ENCODE data around the gene KLHDC10.
"Not testable (repeated sequence)": the region's sequence is repeated elsewhere in the genome, so short reads cannot be mapped to it uniquely, and the experiment has no call there.

KLHDC10 gene

DNA sequence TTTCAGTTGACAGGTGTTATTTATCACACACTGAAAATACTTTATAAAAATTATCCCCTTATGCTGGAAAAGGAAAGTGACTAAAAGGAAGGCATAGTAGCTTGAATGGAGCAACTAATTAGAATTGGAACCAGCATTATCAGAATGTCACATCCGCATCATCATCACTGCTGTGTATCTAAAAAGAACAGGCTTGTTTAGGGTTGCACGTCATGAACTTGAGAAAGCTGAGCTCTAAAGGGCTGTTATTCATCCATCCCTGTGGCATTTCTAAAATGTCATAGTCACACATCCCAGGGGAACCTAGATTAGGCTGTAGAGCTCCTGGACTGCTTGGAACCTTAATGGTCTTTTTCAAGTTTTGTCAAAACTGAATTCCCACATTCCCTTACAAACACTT lies 54.4 kb downstream of the KLHDC10 start:
- H3K27ac ChIP-seq (ENCODE audit: low read depth, low read length), result no peak overlapping the region

GRCh38 chr7:130126840-130127239 lies 56.5 kb downstream of the KLHDC10 start:
- H3K27ac ChIP-seq (ENCODE audit: low read depth, low read length); H3K4me1 ChIP-seq (ENCODE audit: control insufficient read depth, insufficient read depth, low read length); H3K4me3 ChIP-seq (ENCODE audit: low read depth, low read length); H3K9me3 ChIP-seq (ENCODE audit: control insufficient read depth, insufficient read depth, low read depth, low read length); H3K27me3 ChIP-seq (ENCODE audit: control insufficient read depth, insufficient read depth, low read length); H3K9ac ChIP-seq (ENCODE audit: low read length): not testable (repeated sequence)
- H3K36me3 ChIP-seq (ENCODE audit: control insufficient read depth, insufficient read depth, low read length), result peaks cover 73% of the 10 kb centered on the region

More for the DNA sequence above, 54.4 kb downstream of the KLHDC10 start:
- Histone ChIP-seq H3K36me3 (ENCODE audit: control insufficient read depth, insufficient read depth, low read length) (peaks cover 61% of the 10 kb centered on the region), H3K9ac (ENCODE audit: low read length) (no peak overlapping the region), H3K4me1 (ENCODE audit: control insufficient read depth, insufficient read depth, low read length) (no peaks in the 10 kb centered on the region), H3K4me3 (ENCODE audit: low read depth, low read length) (no peak overlapping the region), H3K9me3 (ENCODE audit: control insufficient read depth, insufficient read depth, low read depth, low read length) (no peaks in the 10 kb centered on the region), H3K27me3 (ENCODE audit: control insufficient read depth, insufficient read depth, low read length) (no peaks in the 10 kb centered on the region)

GRCh38 chr7:130127404-130127803 lies 57.1 kb downstream of the KLHDC10 start:
- no peak overlapping the region for H3K27ac ChIP-seq (ENCODE audit: low read depth, low read length)
- peaks cover 71% of the 10 kb centered on the region for H3K36me3 ChIP-seq (ENCODE audit: control insufficient read depth, insufficient read depth, low read length)
- H3K9ac ChIP-seq (ENCODE audit: low read length), result no peak overlapping the region
- no peak overlapping the region for H3K4me3 ChIP-seq (ENCODE audit: low read depth, low read length)
- no peaks in the 10 kb centered on the region for H3K4me1 ChIP-seq (ENCODE audit: control insufficient read depth, insufficient read depth, low read length)
- H3K9me3 ChIP-seq (ENCODE audit: control insufficient read depth, insufficient read depth, low read depth, low read length), result no peaks in the 10 kb centered on the region
- no peaks in the 10 kb centered on the region for H3K27me3 ChIP-seq (ENCODE audit: control insufficient read depth, insufficient read depth, low read length)

DNA sequence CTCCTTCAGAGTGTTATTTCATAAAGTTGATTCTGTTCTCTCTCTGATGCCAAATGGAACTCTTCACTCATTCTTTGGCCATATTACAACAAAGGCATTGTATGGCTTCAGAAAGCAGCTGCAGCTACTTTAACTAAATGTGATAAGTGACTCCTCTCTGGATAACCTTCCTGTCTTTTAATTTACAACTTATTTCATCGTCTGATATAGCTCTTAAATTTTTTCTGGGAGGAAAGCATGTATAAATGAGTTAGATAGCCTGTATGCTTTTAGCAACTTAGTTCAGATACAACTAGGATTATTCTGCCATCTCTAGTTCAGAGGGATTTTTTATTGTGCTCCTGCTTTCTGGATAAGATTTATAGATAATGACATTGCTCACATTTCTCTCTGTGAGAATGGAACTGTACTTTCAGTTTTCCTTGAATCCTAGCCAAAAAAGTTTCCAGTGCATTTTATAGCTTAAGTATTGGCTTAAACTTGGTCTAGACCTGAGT lies 57.5 kb downstream of the KLHDC10 start:
- Histone ChIP-seq H3K4me3 (ENCODE audit: low read depth, low read length) (no peak overlapping the region), H3K27ac (ENCODE audit: low read depth, low read length) (no peak overlapping the region), H3K27me3 (ENCODE audit: control insufficient read depth, insufficient read depth, low read length) (no peaks in the 10 kb centered on the region), H3K9me3 (ENCODE audit: control insufficient read depth, insufficient read depth, low read depth, low read length) (no peaks in the 10 kb centered on the region), H3K9ac (ENCODE audit: low read length) (no peak overlapping the region), H3K36me3 (ENCODE audit: control insufficient read depth, insufficient read depth, low read length) (peaks cover 66% of the 10 kb centered on the region), H3K4me1 (ENCODE audit: control insufficient read depth, insufficient read depth, low read length) (no peaks in the 10 kb centered on the region)

DNA sequence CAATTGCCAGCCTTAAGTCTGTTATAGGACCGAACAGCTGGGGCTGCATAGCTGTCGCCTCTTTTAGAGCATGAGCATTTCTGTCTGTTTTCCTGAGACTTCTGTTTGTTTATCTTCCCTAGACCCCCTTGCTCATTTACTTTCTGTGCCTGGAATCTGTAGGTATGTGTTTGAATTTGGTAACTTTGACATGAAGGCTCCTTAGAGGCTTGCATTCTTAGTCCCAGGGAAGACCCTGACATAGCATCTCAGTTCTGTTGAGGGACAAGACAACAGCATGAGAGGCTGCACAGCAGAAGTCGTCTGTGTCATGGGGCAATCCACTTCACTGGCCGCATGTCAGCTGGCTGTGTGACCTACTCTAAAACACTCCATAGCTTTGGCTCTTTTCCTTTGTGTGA lies 58.7 kb downstream of the KLHDC10 start:
- Histone ChIP-seq H3K36me3 (ENCODE audit: control insufficient read depth, insufficient read depth, low read length) (peaks cover 60% of the 10 kb centered on the region), H3K4me3 (ENCODE audit: low read depth, low read length) (no peak overlapping the region), H3K4me1 (ENCODE audit: control insufficient read depth, insufficient read depth, low read length) (peaks cover 2% of the 10 kb centered on the region; the same call in 1 of the 2 replicates)

GRCh38 chr7:130131191-130131834 lies 61.0 kb downstream of the KLHDC10 start:
- Histone ChIP-seq H3K4me1 (ENCODE audit: control insufficient read depth, insufficient read depth, low read length) (peaks cover 4% of the 10 kb centered on the region; the same call in 1 of the 2 replicates), H3K9ac (ENCODE audit: low read length) (no peak overlapping the region), H3K36me3 (ENCODE audit: control insufficient read depth, insufficient read depth, low read length) (peaks cover 52% of the 10 kb centered on the region), H3K4me3 (ENCODE audit: low read depth, low read length) (no peak overlapping the region), H3K27ac (ENCODE audit: low read depth, low read length) (no peak overlapping the region), H3K27me3 (ENCODE audit: control insufficient read depth, insufficient read depth, low read length) (no peaks in the 10 kb centered on the region), H3K9me3 (ENCODE audit: control insufficient read depth, insufficient read depth, low read depth, low read length) (no peaks in the 10 kb centered on the region)

More for the DNA sequence above, 58.7 kb downstream of the KLHDC10 start:
- Histone ChIP-seq H3K9me3 (ENCODE audit: control insufficient read depth, insufficient read depth, low read depth, low read length) (no peaks in the 10 kb centered on the region), H3K9ac (ENCODE audit: low read length) (no peak overlapping the region), H3K27ac (ENCODE audit: low read depth, low read length) (no peak overlapping the region), H3K27me3 (ENCODE audit: control insufficient read depth, insufficient read depth, low read length) (no peaks in the 10 kb centered on the region)

DNA sequence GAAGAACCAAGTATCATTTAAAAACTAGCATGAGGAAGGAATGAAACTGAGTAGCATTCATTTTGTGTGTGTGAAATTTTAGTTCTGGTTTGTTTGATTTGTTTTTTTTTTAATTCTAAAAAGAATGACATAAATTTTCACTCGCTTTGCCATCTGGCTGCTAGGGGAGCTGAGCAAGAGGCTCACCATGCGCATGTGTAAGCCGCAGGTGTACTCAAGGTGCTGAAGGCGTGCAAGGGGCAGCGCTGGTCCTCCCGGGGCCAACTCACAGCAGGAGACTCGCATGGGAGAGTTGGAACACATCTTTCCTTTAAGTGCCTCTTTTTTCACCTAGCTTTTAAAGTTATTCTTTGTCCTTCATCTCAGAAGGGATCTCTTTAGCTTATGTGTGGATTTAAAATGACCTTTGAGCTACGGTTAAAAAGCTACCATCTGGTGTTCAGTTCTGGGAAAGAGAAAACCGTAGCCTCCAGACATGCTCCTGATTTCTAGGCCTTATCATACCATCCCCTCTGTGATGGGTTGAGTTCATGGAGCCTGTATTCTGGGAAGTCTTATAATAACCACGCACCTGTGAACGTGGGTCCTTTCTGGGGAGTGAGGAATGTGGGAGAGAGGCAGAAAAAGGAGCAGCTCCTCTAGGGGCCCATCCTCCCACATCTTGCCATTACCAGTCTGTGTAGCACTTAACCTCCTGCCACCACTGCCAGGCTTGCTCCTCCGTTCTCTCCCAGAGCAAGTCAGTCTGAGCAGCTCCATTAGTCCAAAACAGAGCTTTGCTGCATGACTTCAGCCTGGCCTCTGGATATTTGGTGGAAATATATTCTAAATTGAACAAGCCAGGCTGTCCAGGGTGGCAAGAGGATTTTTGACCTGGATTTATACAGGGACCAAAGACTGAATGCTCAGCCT lies 61.9 kb downstream of the KLHDC10 start:
- Histone ChIP-seq H3K4me1 (ENCODE audit: control insufficient read depth, insufficient read depth, low read length) (peaks cover 4% of the 10 kb centered on the region; the same call in 1 of the 2 replicates), H3K9me3 (ENCODE audit: control insufficient read depth, insufficient read depth, low read depth, low read length) (no peaks in the 10 kb centered on the region), H3K4me3 (ENCODE audit: low read depth, low read length) (no peak overlapping the region), H3K9ac (ENCODE audit: low read length) (no peak overlapping the region), H3K27ac (ENCODE audit: low read depth, low read length) (no peak overlapping the region), H3K27me3 (ENCODE audit: control insufficient read depth, insufficient read depth, low read length) (no peaks in the 10 kb centered on the region), H3K36me3 (ENCODE audit: control insufficient read depth, insufficient read depth, low read length) (peaks cover 48% of the 10 kb centered on the region)

DNA sequence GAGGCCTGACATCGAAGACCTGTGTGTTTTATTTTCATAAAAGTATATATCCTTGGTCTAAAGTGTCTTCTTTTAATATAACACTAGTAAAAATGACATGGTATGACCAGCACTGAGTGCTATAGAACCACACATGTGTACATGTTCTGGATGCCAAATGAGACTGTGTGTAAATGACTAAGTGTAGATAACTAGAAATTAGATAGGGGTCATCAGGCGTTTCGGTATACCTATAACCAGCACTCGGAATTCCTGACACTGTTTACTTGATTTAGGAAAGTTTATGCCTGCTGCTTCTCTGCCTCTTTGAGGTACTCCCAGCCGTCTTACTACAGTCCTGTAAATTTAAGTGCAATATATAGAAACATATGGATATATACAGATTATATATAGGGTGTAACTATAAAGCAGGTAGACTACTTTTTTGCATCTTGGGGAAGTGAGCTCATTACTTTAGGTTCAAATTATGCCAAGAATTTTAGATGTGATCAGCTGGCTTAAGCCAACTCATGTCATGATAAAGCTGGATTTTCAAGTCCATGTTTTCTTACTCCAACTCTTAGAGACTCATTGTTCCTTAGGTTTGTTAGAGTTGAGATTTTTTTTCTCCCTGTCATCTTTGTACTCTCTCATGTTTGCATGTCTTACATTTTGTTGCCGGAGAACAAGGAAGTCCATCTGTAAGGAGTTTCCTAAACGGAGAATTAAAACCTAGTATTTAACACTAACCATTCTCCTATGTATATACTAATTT lies 62.9 kb downstream of the KLHDC10 start:
- Histone ChIP-seq H3K36me3 (ENCODE audit: control insufficient read depth, insufficient read depth, low read length) (peaks cover 39% of the 10 kb centered on the region), H3K9ac (ENCODE audit: low read length) (no peak overlapping the region), H3K27ac (ENCODE audit: low read depth, low read length) (no peak overlapping the region), H3K27me3 (ENCODE audit: control insufficient read depth, insufficient read depth, low read length) (no peaks in the 10 kb centered on the region), H3K4me1 (ENCODE audit: control insufficient read depth, insufficient read depth, low read length) (peaks cover 4% of the 10 kb centered on the region; the same call in 1 of the 2 replicates), H3K9me3 (ENCODE audit: control insufficient read depth, insufficient read depth, low read depth, low read length) (no peaks in the 10 kb centered on the region), H3K4me3 (ENCODE audit: low read depth, low read length) (no peak overlapping the region)

- Histone ChIP-seq H3K4me3 (ENCODE audit: low read depth, low read length) (no peak overlapping the region), H3K9ac (ENCODE audit: low read length) (no peak overlapping the region), H3K36me3 (ENCODE audit: control insufficient read depth, insufficient read depth, low read length) (peaks cover 35% of the 10 kb centered on the region), H3K27me3 (ENCODE audit: control insufficient read depth, insufficient read depth, low read length) (no peaks in the 10 kb centered on the region), H3K27ac (ENCODE audit: low read depth, low read length) (no peak overlapping the region), H3K9me3 (ENCODE audit: control insufficient read depth, insufficient read depth, low read depth, low read length) (no peaks in the 10 kb centered on the region), H3K4me1 (ENCODE audit: control insufficient read depth, insufficient read depth, low read length) (peaks cover 4% of the 10 kb centered on the region; the same call in 1 of the 2 replicates)
Measured at GRCh38 chr7:130134106-130134636, 63.8 kb downstream of the KLHDC10 start.

DNA sequence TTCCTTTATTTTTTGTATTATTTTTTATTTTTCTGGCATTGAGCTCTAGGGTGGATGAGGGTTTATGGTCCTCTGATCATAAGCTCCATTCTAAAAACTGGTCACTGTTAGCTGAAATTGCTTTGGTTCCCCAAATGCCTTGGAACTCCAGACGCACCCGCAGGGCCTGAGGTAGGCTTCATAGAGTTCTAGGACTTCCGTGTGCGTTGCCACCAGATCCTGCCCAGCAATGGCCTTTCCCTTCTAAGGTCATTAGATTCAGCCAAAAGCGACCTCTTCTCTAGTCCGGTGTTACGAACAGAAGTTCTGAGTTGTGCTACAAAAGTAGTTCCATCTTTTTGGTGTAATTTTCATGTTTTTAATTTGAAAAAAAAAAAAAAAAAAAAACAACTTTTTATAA lies 64.4 kb downstream of the KLHDC10 start:
- Histone ChIP-seq H3K27ac (ENCODE audit: low read depth, low read length) (no peak overlapping the region), H3K36me3 (ENCODE audit: control insufficient read depth, insufficient read depth, low read length) (peaks cover 30% of the 10 kb centered on the region), H3K9me3 (ENCODE audit: control insufficient read depth, insufficient read depth, low read depth, low read length) (no peaks in the 10 kb centered on the region), H3K27me3 (ENCODE audit: control insufficient read depth, insufficient read depth, low read length) (no peaks in the 10 kb centered on the region), H3K4me3 (ENCODE audit: low read depth, low read length) (no peak overlapping the region), H3K9ac (ENCODE audit: low read length) (no peak overlapping the region), H3K4me1 (ENCODE audit: control insufficient read depth, insufficient read depth, low read length) (peaks cover 4% of the 10 kb centered on the region)

Data from HUES6 (cell line).